ENCODE results near the gene TCEA3. TPM values are rescaled to one million over a fixed set of nuclear protein-coding genes. Genes with fewer than 3 reads are reported as not detected.

Gene TCEA3
- total and polyA plus RNA-seq, 9 donors = 42.0 to 153 (median 73.8) TPM

GRCh38 chr1:23405946-23406345 is 18.6 kb downstream of the TCEA3 start:
- H3K9me3 ChIP-seq = no peaks in the 10 kb centered on the region
- H3K27ac ChIP-seq = peak overlapping the region in 1 of 2 donors; percentile 19
- intact Hi-C loops (cut with DNase I) = loop anchor here in 1 of 4 donors (10.0 kb wide), 1 partner anchor 61 kb away; the partner anchor contains the start of gene HNRNPR
- WGBS, 3 donors = 84 to 96% (median 90%) methylated on average over 3 of the region's 3 CpGs
- TF ChIP-seq EP300 (IDR thresholded peaks at IDR 0.05) (no peak), CTCF (IDR thresholded peaks at IDR 0.05) (no peak), POLR2A (IDR thresholded peaks at IDR 0.05) (no peak)
- H3K27me3 ChIP-seq = no peaks in the 10 kb centered on the region
- no peaks in the 10 kb centered on the region for H3K36me3 ChIP-seq
- H3K4me1 ChIP-seq (ENCODE audit: insufficient read depth) = peaks cover 14% of the 10 kb centered on the region
- DNase-seq = no peak
- H3K4me3 ChIP-seq = no peak overlapping the region

- 6 to 8% (median 8%) methylated on average over 19 of the region's 19 CpGs for WGBS, 3 donors
- peak overlapping the region in 1 of 2 donors; percentile 49 for H3K27ac ChIP-seq
- peaks cover 9% of the 10 kb centered on the region for H3K4me1 ChIP-seq (ENCODE audit: insufficient read depth)
- H3K4me3 ChIP-seq = no peak overlapping the region
- no peak for TF ChIP-seq POLR2A (IDR thresholded peaks at IDR 0.05)
- TF ChIP-seq CTCF (IDR thresholded peaks at IDR 0.05) = peak; percentile 91 to 93 (median 93)
- peak; percentile 87 to 93 (median 90) for DNase-seq
- intact Hi-C loops (cut with DNase I) = loop anchor here in 1 of 4 donors (10.0 kb wide), 1 partner anchor 59 kb away; the partner anchor contains the start of gene HNRNPR
- no peaks in the 10 kb centered on the region for H3K9me3 ChIP-seq
- H3K36me3 ChIP-seq = no peaks in the 10 kb centered on the region
- H3K27me3 ChIP-seq = no peaks in the 10 kb centered on the region
Observed at GRCh38 chr1:23403735-23404486, 20.6 kb downstream of the TCEA3 start.

- Histone ChIP-seq H3K27me3 (no peaks in the 10 kb centered on the region), H3K4me3 (no peak overlapping the region), H3K9me3 (no peaks in the 10 kb centered on the region), H3K36me3 (no peaks in the 10 kb centered on the region), H3K4me1 (ENCODE audit: insufficient read depth) (peaks cover 9% of the 10 kb centered on the region), H3K27ac (peak overlapping the region in 1 of 2 donors; percentile 49)
- intact Hi-C loops (cut with DNase I) = loop anchor here in 1 of 4 donors (10.0 kb wide), 1 partner anchor 59 kb away; the partner anchor contains the start of gene HNRNPR
- WGBS, 3 donors = 47 to 55% (median 48%) methylated on average over 4 of the region's 4 CpGs
- TF ChIP-seq POLR2A (IDR thresholded peaks at IDR 0.05) (no peak), CTCF (IDR thresholded peaks at IDR 0.05) (no peak), EP300 (IDR thresholded peaks at IDR 0.05) (no peak)
- no peak for DNase-seq
Observed at GRCh38 chr1:23403355-23403734, 21.2 kb downstream of the TCEA3 start.

GRCh38 chr1:23403038-23403336 is 21.6 kb downstream of the TCEA3 start:
- peak overlapping the region in 1 of 2 donors; percentile 49 for H3K27ac ChIP-seq
- DNase-seq = peak in 3 of 5 donors; percentile 31 to 60 (median 48)
- intact Hi-C loops (cut with DNase I) = loop anchor here in 1 of 4 donors (10.0 kb wide), 1 partner anchor 58 kb away; the partner anchor contains the start of gene HNRNPR

More at GRCh38 chr1:23403038-23403336, 21.6 kb downstream of the TCEA3 start:
- WGBS, 3 donors = 12 to 20% (median 17%) methylated on average over 6 of the region's 6 CpGs
- Histone ChIP-seq H3K36me3 (no peaks in the 10 kb centered on the region), H3K4me3 (no peak overlapping the region), H3K27me3 (no peaks in the 10 kb centered on the region), H3K9me3 (no peaks in the 10 kb centered on the region), H3K4me1 (ENCODE audit: insufficient read depth) (peaks cover 9% of the 10 kb centered on the region)
- no peak for TF ChIP-seq POLR2A (IDR thresholded peaks at IDR 0.05)
- no peak for TF ChIP-seq EP300 (IDR thresholded peaks at IDR 0.05)
- no peak for TF ChIP-seq CTCF (IDR thresholded peaks at IDR 0.05)

All from ovary (tissue), 9 donors.